Upper lobe of right lung (tissue), 1 donor: Measurements from ENCODE around the gene ALDH4A1. TPM values are rescaled to one million over a fixed set of nuclear protein-coding genes. Genes with fewer than 3 reads are reported as not detected.
"Not testable (repeated sequence)": the region's sequence is repeated elsewhere in the genome, so short reads cannot be mapped to it uniquely, and the experiment has no call there.

Source experiments
- ATAC-seq: fragments of 200-7000 bp; cut with Tn5 transposase; one replicate; pipeline ENCODE4 v1.9.1; 2020; ENCODE audit warnings: mild to moderate bottlenecking, moderate library complexity
- DNase-seq: peaks from one replicate; pipeline ENCODE4 v3.0.0-alpha.2; 2020
- H3K27ac ChIP-seq: fragments of 200-600 bp; one replicate; pipeline ENCODE4 v1.8.0; 2022
- H3K27me3 ChIP-seq: fragments of 200-600 bp; one replicate; pipeline ENCODE4 v1.8.0; 2022; ENCODE audit warnings: mild to moderate bottlenecking
- H3K36me3 ChIP-seq: fragments of 200-600 bp; one replicate; pipeline ENCODE4 v1.8.0; 2022
- H3K4me1 ChIP-seq: fragments of 200-600 bp; one replicate; pipeline ENCODE4 v1.8.0; 2022
- H3K4me3 ChIP-seq: fragments of 200-600 bp; one replicate; pipeline ENCODE4 v1.8.0; 2022; ENCODE audit warnings: mild to moderate bottlenecking
- H3K9me3 ChIP-seq: fragments of 200-600 bp; one replicate; pipeline ENCODE4 v1.8.0; 2022
- CTCF ChIP-seq: fragments of 200-600 bp; IDR thresholded peaks from one replicate; pipeline ENCODE4 v1.8.0; 2022; ENCODE audit warnings: antibody characterized with exemption
- intact Hi-C: fragments of 100-400 bp; cut with DNase I; formaldehyde crosslinking; loops from one replicate; pipeline ENCODE4 v1.11.0; 2022
- total RNA-seq: library from RNA; stranded (reverse); fragmentation: NEBNext Ultra II Directional; extraction: Animal tissue kit (Norgen Biotek cat#: 25700); gene quantifications from one replicate; pipeline ENCODE4 v1.2.1, GENCODE V29; 2021
- donor health status: DM: no; HTN: yes; CAD: no; lungs with severe emphysema.

The ALDH4A1 gene
- total RNA-seq, 1 donor from 2014 or later = 11.8 TPM

DNA sequence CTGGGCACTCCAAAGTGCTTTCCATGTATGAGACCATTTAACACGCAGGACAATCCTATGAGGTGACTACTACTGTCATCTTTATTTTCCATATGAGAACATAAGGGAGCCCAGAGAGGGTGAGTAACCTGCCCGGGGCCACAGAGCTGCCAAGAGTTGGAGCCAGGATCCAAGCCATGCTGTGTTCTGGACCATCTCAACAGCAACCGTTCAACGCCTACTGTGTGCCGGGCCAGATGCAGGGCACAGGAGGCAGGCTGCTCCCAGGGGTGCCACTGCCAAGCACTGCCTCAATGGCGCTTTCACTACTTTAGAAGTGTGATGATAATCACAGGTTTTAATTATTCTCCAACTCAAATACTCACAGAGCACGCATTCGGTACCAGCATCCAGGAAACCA lies 3.8 kb downstream of the ALDH4A1 start:
- intact Hi-C loops = no loop called here
- no peak for ATAC-seq
- H3K27me3 ChIP-seq = no peaks in the 10 kb centered on the region
- H3K27ac ChIP-seq = no peak overlapping the region
- no peak for DNase-seq
- H3K4me3 ChIP-seq = no peak overlapping the region
- H3K36me3 ChIP-seq = no peaks in the 10 kb centered on the region
- H3K9me3 ChIP-seq = no peaks in the 10 kb centered on the region
- peaks cover 16% of the 10 kb centered on the region for H3K4me1 ChIP-seq
- no peak for TF ChIP-seq CTCF

GRCh38 chr1:18895317-18895716 lies 7.0 kb downstream of the ALDH4A1 start:
- ATAC-seq (no peak), DNase-seq (no peak)
- H3K27ac ChIP-seq = no peak overlapping the region
- intact Hi-C loops = no loop called here
- H3K9me3 ChIP-seq = no peaks in the 10 kb centered on the region
- no peak overlapping the region for H3K4me3 ChIP-seq
- no peak for TF ChIP-seq CTCF
- H3K4me1 ChIP-seq = no peaks in the 10 kb centered on the region
- H3K36me3 ChIP-seq = no peaks in the 10 kb centered on the region
- H3K27me3 ChIP-seq = no peaks in the 10 kb centered on the region

DNA sequence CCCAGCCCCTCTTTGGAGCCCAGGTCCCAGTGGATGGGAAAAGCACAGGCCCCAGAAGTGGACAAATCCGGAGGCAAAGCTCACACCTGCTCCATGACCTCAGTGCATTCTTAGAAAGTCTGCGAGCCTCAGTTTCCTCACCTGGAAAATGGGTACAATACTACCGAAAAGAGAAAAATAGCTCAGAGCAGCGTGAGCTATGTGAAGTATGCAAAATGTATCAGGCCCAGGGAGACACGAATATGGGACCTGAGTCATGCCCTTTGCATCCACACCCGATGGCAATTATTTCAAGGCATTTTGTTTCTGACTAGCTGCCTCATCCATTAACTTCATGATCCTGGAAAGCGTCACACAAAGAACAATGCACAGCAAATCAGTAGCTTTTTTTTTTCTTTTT lies 9.2 kb downstream of the ALDH4A1 start:
- no peak for DNase-seq
- Histone ChIP-seq H3K36me3 (no peaks in the 10 kb centered on the region), H3K9me3 (no peaks in the 10 kb centered on the region), H3K27ac (no peak overlapping the region), H3K27me3 (no peaks in the 10 kb centered on the region), H3K4me3 (no peak overlapping the region), H3K4me1 (no peaks in the 10 kb centered on the region)
- no peak for TF ChIP-seq CTCF
- intact Hi-C loops = no loop called here
- ATAC-seq = no peak

- ATAC-seq, DNase-seq, H3K4me1 ChIP-seq, intact Hi-C loops, H3K4me3 ChIP-seq, H3K36me3 ChIP-seq, H3K27ac ChIP-seq, H3K9me3 ChIP-seq, H3K27me3 ChIP-seq: not testable (repeated sequence)
Observed at GRCh38 chr1:18891858-18892257, 10.5 kb downstream of the ALDH4A1 start.

GRCh38 chr1:18891426-18891780 lies 11.0 kb downstream of the ALDH4A1 start:
- ATAC-seq (peak; percentile 13), DNase-seq (no peak)
- Histone ChIP-seq H3K4me1 (no peaks in the 10 kb centered on the region), H3K27ac (no peak overlapping the region), H3K4me3 (no peak overlapping the region), H3K27me3 (no peaks in the 10 kb centered on the region), H3K9me3 (no peaks in the 10 kb centered on the region), H3K36me3 (no peaks in the 10 kb centered on the region)
- intact Hi-C loops = no loop called here
- no peak for TF ChIP-seq CTCF

DNA sequence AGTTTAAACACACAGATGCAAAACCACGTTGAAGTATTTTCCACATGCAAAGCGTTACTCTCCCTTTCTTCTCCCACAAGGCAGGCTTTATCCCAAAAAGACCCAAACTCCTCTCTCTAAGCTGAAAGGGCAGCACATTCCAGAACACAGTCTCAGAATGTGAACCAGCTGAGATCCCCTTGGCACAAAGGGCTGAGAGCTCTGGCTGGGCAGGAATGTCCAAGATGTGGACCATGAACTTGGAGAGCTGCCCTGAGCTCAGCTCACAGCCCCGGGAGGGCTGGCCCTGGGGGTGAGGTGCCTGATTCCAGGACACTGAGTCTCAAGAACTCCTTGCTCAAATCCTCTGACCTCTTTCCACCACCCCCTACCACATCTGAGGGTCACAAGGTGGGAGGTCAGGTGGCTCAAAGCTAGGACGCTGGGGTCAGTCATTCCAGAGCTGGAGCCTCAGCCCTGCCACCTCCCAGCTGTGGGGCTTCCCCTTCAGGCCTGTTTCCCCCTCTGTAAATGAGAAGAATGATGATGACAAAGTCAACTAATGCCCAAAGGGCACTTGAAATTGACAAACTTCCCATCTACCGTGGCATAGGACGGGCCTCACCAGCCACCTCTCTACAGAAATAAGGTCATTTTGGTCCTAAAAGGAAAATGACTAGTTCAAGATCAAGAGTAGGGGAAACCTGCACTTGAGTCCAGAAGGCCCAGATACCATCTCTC lies 11.5 kb downstream of the ALDH4A1 start:
- ATAC-seq (no peak), DNase-seq (no peak)
- Histone ChIP-seq H3K4me3 (no peak overlapping the region), H3K27ac (no peak overlapping the region), H3K4me1 (no peaks in the 10 kb centered on the region), H3K36me3 (no peaks in the 10 kb centered on the region), H3K27me3 (no peaks in the 10 kb centered on the region), H3K9me3 (no peaks in the 10 kb centered on the region)
- intact Hi-C loops = no loop called here
- no peak for TF ChIP-seq CTCF
